HG03159 (cell line): Measurements from ENCODE around the gene AFMID.
"Not testable (repeated sequence)": the region's sequence is repeated elsewhere in the genome, so short reads cannot be mapped to it uniquely, and the experiment has no call there.

Experiments used
- ATAC-seq: cut with Tn5 transposase; IDR thresholded peaks from one replicate; pipeline ENCODE4 v1.9.1; 2021; ENCODE audit warnings: mild to moderate bottlenecking, moderate library complexity; ENCODE audit not compliant: unreplicated experiment

AFMID gene

DNA sequence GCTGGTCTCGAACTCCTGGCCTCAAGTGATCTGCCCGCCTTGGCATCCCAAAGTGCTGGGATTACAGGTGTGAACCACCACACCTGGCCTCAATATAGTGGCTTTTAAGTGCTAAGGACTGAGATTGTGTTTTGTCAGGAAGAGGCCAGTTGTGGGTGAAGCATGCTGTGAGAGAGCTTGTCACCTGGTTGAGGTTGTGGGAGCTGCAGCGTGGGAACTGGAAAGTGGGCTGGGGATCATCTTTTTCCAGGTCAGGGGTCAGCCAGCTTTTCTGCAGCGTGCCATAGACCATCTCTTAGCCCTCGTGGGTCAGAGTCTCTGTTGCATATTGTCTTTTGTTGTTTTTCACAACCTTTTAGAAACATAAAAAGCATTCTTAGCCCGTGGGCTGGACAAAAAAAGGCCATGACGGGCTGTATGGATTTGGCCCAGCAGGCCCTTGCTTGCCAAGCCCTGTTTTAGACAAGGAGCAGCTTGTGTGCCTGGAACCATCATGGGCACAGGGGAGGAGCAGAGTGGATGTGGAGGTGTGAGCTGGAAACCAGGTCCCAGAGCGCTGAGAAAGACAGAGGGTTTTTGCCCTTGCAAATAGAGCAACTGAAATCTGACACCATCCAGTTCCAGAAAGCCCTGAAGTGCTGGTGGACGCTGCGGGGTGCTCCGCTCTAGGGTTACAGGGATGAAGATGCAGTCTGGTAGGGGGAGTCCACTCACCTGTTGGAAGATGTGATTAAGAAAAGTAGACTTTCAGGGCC lies 32.4 kb downstream of the AFMID start:
- no peak for ATAC-seq

DNA sequence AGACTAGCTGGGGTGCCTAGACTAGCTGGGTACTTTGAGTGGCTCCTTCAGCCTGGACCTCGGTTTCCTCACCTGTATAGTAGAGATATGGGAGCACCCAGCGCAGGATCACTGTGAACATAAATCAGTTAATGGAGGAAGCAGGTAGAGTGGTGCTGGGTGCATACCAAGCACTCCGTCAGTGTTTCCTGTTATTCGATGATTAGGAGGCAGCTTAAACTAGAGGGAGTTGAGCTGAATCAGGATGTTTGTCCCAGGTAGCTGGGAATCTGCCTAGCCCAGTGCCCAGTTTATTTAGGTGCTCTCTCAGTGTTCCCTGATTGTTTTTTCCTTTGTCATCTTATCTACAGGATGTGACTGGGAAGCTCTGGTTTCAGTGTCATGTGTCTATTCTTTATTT lies 35.9 kb downstream of the AFMID start:
- ATAC-seq, result no peak

DNA sequence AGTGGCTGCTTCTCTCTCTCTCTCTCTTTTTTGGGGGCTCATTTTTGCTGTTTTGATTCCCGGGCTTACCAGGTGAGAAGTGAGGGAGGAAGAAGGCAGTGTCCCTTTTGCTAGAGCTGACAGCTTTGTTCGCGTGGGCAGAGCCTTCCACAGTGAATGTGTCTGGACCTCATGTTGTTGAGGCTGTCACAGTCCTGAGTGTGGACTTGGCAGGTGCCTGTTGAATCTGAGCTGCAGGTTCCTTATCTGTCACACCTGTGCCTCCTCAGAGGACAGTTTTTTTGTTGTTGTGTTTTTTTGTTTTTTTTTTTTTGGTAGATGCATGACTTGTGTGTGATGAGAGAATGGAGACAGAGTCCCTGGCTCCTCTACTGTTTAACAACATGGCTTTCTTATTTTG lies 36.6 kb downstream of the AFMID start:
- no peak for ATAC-seq

DNA sequence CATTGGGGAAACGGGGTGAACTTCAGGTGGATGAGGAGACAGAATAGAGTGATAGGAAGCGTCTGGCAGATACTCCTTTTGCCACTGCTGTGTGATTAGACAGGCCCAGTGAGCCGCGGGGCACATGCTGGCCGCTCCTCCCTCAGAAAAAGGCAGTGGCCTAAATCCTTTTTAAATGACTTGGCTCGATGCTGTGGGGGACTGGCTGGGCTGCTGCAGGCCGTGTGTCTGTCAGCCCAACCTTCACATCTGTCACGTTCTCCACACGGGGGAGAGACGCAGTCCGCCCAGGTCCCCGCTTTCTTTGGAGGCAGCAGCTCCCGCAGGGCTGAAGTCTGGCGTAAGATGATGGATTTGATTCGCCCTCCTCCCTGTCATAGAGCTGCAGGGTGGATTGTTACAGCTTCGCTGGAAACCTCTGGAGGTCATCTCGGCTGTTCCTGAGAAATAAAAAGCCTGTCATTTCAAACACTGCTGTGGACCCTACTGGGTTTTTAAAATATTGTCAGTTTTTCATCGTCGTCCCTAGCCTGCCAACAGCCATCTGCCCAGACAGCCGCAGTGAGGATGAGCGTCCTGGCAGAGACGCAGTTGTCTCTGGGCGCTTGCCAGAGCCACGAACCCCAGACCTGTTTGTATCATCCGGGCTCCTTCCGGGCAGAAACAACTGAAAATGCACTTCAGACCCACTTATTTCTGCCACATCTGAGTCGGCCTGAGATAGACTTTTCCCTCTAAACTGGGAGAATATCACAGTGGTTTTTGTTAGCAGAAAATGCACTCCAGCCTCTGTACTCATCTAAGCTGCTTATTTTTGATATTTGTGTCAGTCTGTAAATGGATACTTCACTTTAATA lies 37.3 kb downstream of the AFMID start:
- no peak for ATAC-seq

DNA sequence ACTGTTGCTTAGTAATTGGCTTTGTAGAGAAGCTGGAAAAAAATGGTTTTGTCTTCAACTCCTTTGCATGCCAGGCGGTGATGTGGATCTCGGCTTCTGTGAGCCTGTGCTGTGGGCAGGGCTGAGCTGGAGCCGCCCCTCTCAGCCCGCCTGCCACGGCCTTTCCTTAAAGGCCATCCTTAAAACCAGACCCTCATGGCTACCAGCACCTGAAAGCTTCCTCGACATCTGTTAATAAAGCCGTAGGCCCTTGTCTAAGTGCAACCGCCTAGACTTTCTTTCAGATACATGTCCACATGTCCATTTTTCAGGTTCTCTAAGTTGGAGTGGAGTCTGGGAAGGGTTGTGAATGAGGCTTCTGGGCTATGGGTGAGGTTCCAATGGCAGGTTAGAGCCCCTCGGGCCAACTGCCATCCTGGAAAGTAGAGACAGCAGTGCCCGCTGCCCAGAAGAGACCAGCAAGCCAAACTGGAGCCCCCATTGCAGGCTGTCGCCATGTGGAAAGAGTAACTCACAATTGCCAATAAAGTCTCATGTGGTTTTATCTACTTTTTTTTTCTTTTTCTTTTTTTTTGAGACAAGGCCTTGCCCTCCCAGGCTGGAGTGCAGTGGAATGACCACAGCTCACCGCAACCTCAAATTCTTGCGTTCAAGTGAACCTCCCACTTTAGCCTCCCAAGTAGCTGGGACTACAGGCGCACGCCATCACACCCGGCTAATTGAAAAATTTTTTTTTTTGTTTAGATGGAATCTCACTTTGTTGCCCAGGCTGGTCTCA lies 38.1 kb downstream of the AFMID start:
- no peak for ATAC-seq

DNA sequence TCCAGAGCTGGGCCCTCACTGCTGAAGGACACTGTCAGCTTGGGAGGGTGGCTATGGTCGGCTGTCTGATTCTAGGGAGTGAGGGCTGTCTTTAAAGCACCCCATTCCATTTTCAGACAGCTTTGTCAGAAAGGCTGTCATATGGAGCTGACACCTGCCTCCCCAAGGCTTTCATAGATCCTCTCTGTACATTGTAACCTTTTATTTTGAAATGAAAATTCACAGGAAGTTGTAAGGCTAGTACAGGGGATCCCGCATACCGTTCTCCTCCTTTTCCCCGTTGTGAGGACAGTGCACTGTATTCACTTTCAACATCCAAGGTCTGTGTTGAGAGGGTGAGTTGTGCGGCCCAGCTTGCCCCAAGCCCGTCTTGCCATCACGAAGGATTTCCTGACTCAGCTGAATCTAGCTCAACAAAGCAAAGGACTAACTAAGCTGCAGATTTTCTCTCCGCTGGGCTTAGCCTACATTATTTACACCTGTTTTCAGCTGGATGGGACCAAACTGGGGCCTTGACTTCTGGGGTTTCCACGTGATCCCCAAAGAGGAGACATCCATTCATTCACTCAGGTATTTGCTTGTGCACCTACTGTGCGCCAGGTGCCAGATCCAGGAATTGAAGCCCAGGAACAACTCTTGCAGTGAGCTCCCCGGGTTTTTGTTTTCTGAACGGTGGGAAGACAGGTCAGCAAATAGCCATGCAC lies 39.0 kb downstream of the AFMID start:
- no peak for ATAC-seq

DNA sequence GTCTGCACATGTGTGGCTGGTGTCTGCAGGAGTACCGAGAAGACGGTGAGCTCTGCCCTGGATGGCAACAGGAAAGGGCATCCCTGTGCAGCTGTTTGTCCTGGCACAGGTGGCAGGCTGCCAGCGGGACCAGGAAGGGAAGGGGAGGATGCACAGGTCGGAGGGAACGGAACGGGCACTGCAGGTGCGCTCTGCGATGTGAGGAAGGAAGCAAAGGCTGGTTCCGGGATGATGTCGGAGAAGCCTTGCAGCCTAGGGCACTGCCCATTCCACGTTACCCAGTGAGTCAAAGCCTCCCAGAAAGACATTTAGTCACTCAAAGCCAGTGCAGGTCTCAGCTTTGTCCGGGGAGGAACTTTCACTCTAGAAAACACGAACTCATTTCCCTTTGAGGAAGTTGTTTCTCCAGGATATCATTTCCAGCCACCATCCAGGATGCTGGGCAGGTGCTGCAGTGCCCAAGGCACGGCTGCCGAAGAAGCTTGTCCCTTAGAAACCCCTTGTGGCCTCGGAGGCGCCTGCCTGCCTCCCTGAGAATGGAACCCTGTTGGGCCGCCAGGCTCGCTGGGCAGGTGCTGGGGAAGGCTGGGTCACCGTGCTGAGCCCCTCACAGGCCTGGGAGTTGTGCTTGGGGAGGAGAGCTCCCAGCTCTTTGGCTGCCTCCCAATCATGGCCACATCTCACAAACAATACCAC lies 39.7 kb downstream of the AFMID start:
- no peak for ATAC-seq

DNA sequence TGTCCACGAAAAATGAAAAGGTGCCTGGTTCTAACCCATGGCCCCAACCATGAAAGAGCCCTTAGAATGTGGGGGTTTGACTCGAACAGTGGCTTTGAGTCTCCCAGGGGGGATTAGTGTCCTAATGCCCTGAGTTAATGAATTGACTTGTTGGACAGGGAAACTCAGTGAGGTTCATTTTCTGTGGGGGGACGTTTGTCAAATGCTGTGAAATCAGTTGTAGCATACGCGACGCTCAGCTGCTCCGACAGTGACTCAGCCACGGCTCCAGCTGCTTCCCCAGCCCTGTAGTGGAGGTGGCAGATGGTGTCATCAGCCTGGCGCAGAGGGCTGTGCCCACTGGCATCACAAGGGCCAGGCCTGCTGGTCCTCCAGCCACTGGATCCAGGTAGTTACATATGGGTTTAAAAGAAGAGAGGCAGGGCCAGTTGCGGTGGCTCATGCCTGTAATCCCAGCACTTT lies 40.3 kb downstream of the AFMID start:
- ATAC-seq, result no peak

DNA sequence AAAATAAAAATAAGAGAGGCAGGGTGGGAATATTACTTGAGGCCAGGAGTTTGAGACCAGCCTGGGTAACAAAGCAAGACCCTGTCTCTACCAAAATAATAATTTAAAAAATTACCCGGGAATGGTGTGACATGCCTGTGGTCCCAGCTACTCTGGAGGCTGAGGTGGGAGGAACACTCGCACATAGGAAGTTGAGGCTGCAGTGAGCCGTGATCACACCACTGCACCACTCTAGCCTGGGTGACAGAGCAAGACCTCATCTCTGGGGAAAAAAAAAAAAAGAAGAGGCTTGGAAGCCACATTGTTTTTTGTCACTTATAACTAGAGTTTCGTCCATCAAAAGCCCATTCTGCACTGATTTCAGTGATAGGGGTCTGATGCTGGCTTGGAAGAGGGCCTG lies 41.0 kb downstream of the AFMID start:
- no peak for ATAC-seq

DNA sequence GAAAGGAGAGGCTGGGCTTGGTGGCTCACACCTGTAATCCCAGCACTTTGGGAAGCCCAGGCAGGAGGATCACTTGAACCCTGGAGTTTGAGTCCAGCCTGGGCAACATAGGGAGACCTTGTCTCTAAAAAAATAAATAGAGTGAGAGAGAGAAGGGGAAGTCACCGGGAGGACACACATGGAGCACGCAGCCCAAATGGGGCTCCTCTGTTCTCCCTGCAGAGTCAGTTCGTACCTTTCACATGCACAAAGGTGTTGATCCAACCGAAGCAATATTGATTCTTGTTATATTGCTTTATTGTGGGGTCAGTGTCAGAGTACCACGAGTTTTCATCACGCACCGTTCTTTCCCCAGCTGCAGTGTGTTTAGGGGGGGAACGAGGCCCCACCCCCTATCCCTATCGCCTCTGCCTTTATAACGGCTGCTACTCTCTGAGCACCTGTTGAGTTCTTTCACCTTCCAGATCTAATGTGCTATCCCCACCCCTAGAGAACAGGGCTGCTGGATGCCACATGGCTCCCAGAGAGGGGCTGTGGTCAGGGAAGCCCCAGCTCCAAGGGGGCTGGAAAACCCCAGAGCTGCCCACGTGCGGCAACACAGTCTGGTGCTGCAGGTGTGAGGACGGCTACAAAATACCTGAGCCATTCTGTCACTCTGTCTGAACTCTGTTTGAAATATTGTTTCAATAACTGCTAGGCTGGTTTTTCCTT lies 43.2 kb downstream of the AFMID start:
- ATAC-seq, result no peak

DNA sequence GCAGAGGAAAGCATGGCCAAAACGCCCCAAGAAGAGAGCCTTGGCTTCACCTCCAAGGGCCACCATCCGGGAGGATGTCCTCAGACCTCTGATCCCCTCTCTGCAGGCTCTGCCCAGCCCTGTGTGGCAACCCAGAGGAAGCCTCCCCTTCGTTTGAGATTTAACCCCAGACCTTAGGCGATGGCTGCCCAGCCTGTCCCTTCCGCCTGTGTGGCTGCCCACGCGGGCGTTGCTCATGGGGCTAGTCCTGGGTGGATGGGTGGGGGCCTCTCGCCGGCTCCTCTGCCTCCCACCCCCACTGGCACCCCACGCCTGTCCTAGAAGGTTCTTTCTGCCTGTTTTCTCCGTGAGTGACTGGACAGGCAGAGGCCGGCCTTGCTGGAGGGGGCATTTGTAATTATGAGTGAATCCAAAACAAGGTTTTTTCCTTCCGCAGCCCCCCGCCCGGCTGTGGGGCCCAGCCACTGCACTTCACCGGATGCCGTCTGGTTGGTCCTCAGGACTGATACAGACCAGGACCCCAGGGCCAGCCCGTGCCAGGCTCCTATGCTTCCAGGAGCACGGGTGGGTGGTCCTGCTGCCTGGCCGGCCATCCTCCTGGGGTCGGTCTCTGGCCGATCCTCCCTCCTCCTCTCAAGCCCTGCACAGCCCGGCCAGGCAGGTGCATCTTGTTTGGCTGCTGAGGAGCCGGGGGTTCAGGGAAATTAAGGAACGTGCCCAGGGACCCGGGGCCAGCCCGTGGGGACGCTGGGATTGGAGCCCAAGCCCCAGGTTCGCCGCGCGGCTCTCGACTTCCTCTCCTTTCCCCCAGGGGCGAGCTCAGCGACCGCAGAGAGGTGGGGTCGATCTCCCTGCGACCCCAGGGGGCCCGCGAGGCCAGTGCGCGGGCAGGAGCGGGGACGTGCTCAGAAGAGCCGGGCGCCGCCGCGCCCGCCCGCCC lies 44.1 kb downstream of the AFMID start, which contains the start of gene TMEM235:
TMEM235 (plus strand) TSS at position 636 of the 940 bp plus-strand sequence. CDS start 393 bp downstream, outside the sequence.
- ATAC-seq, result no peak

DNA sequence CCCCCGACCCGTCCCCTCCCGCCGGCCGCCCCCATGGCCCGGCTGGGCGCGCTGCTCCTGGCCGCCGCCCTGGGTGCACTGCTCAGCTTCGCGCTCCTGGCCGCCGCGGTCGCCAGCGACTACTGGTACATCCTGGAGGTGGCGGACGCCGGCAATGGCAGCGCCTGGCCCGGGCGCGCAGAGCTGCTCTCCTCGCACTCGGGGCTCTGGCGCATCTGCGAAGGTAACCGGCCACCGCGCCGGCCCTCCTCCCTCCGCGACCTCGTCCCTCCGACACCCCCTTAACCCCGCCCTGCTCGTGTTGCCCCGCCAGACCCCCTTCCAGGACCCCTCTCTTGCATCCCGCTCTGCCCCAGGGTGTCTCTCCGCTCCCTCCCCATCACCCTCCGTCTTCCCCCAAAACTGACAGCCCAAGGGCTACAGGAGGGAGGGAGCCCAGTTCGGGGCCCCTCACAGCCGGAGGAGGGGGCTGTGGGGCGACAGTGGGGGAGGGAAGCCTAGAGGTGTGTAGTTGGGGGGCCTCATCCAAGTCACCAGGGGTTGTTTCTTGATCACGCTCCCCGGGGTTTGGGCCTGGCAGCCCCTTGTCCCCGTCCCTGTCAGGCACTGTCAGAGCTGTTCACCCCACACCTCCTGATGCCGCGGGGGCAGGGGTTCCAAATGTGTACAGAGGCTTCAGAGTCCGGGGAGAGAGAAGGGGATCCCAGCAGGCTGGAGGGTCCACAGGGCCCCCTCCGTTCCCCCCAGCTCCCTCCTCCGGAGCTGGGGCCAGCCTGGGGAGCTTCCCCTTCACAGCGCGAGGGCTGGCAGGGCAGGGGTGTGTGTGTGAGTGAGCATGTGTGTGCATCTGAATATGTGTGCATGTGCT lies 45.1 kb downstream of the AFMID start:
- no peak for ATAC-seq

DNA sequence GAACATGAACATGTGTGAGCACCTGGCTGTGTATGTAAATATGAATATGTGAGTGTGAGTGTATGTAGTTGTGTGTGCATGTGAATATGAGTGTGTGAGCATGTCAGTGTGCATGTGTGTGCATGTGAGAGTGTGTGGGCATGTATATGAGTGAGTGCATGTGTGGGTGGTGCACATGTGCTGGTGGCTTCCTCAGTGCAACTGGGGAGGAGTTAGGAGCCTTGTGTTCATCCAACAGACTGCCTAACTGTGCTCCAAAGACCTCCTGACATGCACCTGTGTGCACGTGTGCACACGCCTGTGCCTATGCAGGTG lies 45.7 kb downstream of the AFMID start:
- no peak for ATAC-seq

DNA sequence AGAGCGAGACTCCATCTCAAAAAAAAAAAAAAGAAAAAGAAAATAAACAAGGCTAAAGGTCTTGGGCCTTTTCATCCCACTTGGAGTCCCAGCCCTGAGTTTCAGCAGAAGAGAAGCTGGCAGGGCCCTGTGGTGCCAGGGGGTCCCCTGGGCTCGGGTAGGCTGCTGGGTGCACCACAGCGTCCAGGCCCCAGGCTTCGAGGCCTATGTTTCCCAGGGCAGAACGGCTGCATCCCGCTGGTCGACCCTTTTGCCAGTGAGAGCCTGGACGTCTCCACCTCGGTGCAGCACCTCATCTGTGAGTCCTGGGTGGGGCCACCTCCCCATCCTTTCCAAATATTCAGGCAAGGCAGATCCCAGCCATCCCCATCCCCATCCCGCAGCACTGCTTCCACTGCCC lies 46.5 kb downstream of the AFMID start:
- ATAC-seq, result no peak

DNA sequence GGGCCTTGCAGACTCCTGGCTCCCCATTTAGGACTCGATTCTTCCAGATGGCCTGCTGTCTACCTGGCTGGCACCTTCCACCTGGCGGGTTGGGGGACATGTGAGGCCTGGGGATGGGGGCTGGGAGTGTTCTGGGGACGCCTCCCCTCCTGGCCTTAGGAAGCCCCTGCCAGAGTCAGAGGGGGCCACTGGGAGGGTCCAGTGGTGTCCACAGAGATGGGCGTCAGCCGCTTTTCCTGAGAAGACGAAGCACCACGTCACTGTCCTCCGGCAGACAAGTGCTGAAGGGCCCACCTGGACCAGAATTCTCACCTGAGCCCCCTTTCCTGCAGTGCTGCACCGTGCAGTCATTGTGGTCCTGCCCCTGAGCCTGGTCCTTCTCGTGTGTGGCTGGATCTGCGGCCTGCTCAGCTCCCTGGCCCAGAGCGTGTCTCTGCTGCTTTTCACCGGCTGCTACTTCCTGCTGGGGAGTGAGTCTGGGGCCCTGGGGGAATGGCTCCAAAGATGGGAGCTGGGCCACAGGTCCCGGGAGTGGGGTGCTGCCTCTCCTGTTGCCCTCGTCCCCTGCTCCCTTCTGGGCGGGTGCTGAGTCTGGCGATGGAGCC lies 47.2 kb downstream of the AFMID start:
- no peak for ATAC-seq

DNA sequence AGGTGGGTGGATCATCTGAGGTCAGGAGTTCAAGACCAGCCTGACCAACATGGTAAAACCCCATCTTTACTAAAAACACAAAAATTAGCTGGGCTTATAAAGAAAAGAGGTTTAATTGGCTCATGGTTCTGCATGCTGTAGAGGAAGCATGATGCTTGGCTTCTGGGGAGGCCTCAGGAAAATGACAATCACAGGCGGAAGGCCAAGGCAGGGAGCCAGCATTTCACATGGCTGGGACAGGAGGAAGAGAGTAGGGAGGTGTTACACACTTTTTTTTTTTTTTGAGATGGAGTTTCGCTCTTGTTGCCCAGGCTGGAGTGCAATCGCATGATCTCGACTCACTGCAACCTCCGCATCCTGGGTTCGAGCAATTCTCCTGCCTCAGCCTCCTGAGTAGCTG lies 47.9 kb downstream of the AFMID start:
- ATAC-seq, result not testable (repeated sequence)

DNA sequence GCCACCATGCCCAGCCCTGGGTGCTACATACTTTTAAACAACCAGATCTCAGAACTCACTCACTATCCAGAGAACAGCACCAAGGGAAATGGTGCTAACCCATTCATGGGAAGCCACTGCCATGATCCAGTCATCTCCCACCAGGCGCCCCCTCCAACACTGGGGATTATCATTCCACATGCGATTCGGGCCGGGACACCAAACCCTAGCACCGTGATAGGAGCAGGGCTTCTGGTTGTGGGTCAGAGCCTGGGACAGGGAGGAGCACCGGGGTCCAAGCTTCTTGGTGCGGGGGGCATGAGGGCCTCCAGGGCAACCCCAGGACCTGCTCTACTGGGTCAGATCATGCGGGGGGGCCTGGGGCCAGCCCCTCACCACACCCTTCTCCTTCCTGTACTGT lies 48.7 kb downstream of the AFMID start:
- no peak for ATAC-seq
